Esophagus muscularis mucosa (tissue), 4 donors: Measurements from ENCODE around the gene BOC. TPM values are rescaled to one million over a fixed set of nuclear protein-coding genes. Genes with fewer than 3 reads are reported as not detected.
A peak's percentile ranks its signal among the peaks of the same experiment; 100 is the strongest.

Source experiments
- DNase-seq: peaks from one replicate; pipeline ENCODE4 v3.0.0-alpha.2; 2017; ENCODE audit errors: extremely low spot score
- H3K27ac ChIP-seq, 4 donors: fragments of 200-600 bp; sonication (generic); replicated peaks in 1 of 4; 1 replicate in 3 of 4; 2 replicates in 1 of 4; pipeline ENCODE4 v1.5.1; 2016 to 2019; ENCODE audit warnings: mild to moderate bottlenecking in 1 of 4
- H3K27me3 ChIP-seq, 4 donors: fragments of 200-600 bp; sonication (generic); one replicate each; pipeline versions ENCODE4 v1.5.1 to v1.6.0; 2016 to 2019
- H3K36me3 ChIP-seq, 4 donors: fragments of 200-600 bp; sonication (generic); one replicate each; pipeline ENCODE4 v1.5.1; 2016 to 2019
- H3K4me1 ChIP-seq, 4 donors: fragments of 200-600 bp; sonication (generic); one replicate each; pipeline ENCODE4 v1.5.1; 2016 to 2019
- H3K4me3 ChIP-seq, 4 donors: fragments of 200-600 bp; sonication (generic); 1 replicate in 2 of 4; 2 replicates in 2 of 4; pipeline ENCODE4 v1.5.1; 2016 to 2019; ENCODE audit warnings: mild to moderate bottlenecking in 4 of 4, moderate library complexity in 1 of 4
- H3K9me3 ChIP-seq, 4 donors: fragments of 200-600 bp; sonication (generic); 1 replicate in 3 of 4; 2 replicates in 1 of 4; pipeline ENCODE4 v1.5.1; 2016 to 2019
- CTCF ChIP-seq, 3 experiments: fragments of 200-600 bp in 2 of 3; fragments of 450-650 bp in 1 of 3; sonication (generic) in 2 of 3; IDR thresholded peaks; one replicate each; pipeline ENCODE4 v1.5.1; 2017 to 2019; ENCODE audit warnings: antibody characterized with exemption in 3 of 3, mild to moderate bottlenecking in 2 of 3, moderate library complexity in 1 of 3
- EP300 ChIP-seq: sonication (generic); formaldehyde crosslinking; IDR thresholded peaks from one replicate; pipeline ENCODE4 v1.6.1; 2017; ENCODE audit warnings: antibody characterized with exemption
- POLR2A ChIP-seq: fragments of 450-650 bp; IDR thresholded peaks from one replicate; pipeline ENCODE4 v1.6.1; 2017; ENCODE audit warnings: antibody characterized with exemption, moderate library complexity, mild to moderate bottlenecking, low read depth
- POLR2AphosphoS5 ChIP-seq, 2 donors: sonication (generic); formaldehyde crosslinking; IDR thresholded peaks; one replicate each; pipeline ENCODE4 v1.6.1; 2017; ENCODE audit warnings: antibody characterized with exemption in 2 of 2
- WGBS: methylation state at CpG from one replicate; pipeline ENCODE4 v1.1.5; 2018; 5-methylcytosine and 5-hydroxymethylcytosine counted together
- intact Hi-C: fragments of 100-400 bp; cut with DNase I; formaldehyde crosslinking; loops from one replicate; pipeline ENCODE4 v1.15.1; 2023
- total RNA-seq, 4 donors: library from RNA; depleted of rRNA; stranded (reverse); fragments of >200 nt; gene quantifications; one replicate each; pipeline versions ENCODE4 v1.1.0 to v1.2.1, GENCODE V29; 2016

The BOC gene
- total RNA-seq, 4 donors from 2014 or later: 87.2 to 119 (median 90.8) TPM

GRCh38 chr3:113212844-113213375, 1.6 kb downstream of the BOC start:
- WGBS: 23% methylated on average over 5 of the region's 5 CpGs
- H3K36me3 ChIP-seq: peaks cover 0 to 19% (median 7%) of the 10 kb centered on the region in 4 donors
- peak overlapping the region; percentile 70 to 97 (median 89) for H3K4me3 ChIP-seq
- intact Hi-C loops: loop anchor here (5.0 kb wide), 4 partner anchors 34 to 161 kb away; no protein-coding TSS in a partner anchor
- H3K27me3 ChIP-seq: no peaks in the 10 kb centered on the region
- peak overlapping the region; percentile 96 to 97 (median 96) for H3K27ac ChIP-seq
- H3K4me1 ChIP-seq: peaks cover 6 to 64% (median 58%) of the 10 kb centered on the region in 4 donors
- DNase-seq: no peak
- TF ChIP-seq EP300 (no peak), POLR2A (no peak), POLR2AphosphoS5 (IDR thresholded peaks at IDR 0.05) (no peak)
- no peaks in the 10 kb centered on the region for H3K9me3 ChIP-seq

GRCh38 chr3:113213896-113214587, 2.7 kb downstream of the BOC start:
- intact Hi-C loops: loop anchor here (5.0 kb wide), 4 partner anchors 33 to 162 kb away; no protein-coding TSS in a partner anchor
- TF ChIP-seq CTCF (IDR thresholded peaks at IDR 0.05): no peak
- no peak for TF ChIP-seq POLR2A
- TF ChIP-seq EP300: no peak
- no peak for TF ChIP-seq POLR2AphosphoS5 (IDR thresholded peaks at IDR 0.05)
- Histone ChIP-seq H3K36me3 (peaks cover 0 to 30% (median 13%) of the 10 kb centered on the region in 4 donors), H3K9me3 (no peaks in the 10 kb centered on the region), H3K27me3 (no peaks in the 10 kb centered on the region), H3K4me1 (peaks cover 6 to 73% (median 69%) of the 10 kb centered on the region in 4 donors), H3K4me3 (peak overlapping the region; percentile 70 to 97 (median 89)), H3K27ac (peak overlapping the region; percentile 96 to 97 (median 96))
- WGBS: 69% methylated on average over 7 of the region's 7 CpGs
- peak; percentile 68 for DNase-seq

GRCh38 chr3:113214917-113215595, 3.7 kb downstream of the BOC start:
- Histone ChIP-seq H3K36me3 (peaks cover 0 to 40% (median 15%) of the 10 kb centered on the region in 4 donors), H3K27me3 (no peaks in the 10 kb centered on the region), H3K4me1 (peaks cover 6 to 78% (median 74%) of the 10 kb centered on the region in 4 donors), H3K9me3 (no peaks in the 10 kb centered on the region), H3K4me3 (peak overlapping the region in 2 of 4 donors; percentile 70 to 83), H3K27ac (peak overlapping the region; percentile 48 to 97 (median 96))
- WGBS: 56% methylated on average over 2 of the region's 2 CpGs
- TF ChIP-seq POLR2A: no peak
- TF ChIP-seq EP300: no peak
- TF ChIP-seq POLR2AphosphoS5 (IDR thresholded peaks at IDR 0.05): no peak
- TF ChIP-seq CTCF (IDR thresholded peaks at IDR 0.05): no peak
- peak; percentile 66 for DNase-seq
- intact Hi-C loops: loop anchor here (5.0 kb wide), 4 partner anchors 32 to 163 kb away; no protein-coding TSS in a partner anchor

GRCh38 chr3:113216393-113216792, 5.0 kb downstream of the BOC start:
- Histone ChIP-seq H3K27ac (peak overlapping the region; percentile 20 to 97 (median 72)), H3K4me3 (no peak overlapping the region), H3K4me1 (peaks cover 8 to 83% (median 81%) of the 10 kb centered on the region in 4 donors), H3K9me3 (no peaks in the 10 kb centered on the region), H3K36me3 (peaks cover 0 to 52% (median 15%) of the 10 kb centered on the region in 4 donors), H3K27me3 (no peaks in the 10 kb centered on the region)
- peak; percentile 72 for DNase-seq
- WGBS: 62% methylated on average over 5 of the region's 5 CpGs
- TF ChIP-seq POLR2A: no peak
- no peak for TF ChIP-seq EP300
- intact Hi-C loops: no loop called here

- Histone ChIP-seq H3K4me3 (no peak overlapping the region), H3K36me3 (peaks cover 0 to 62% (median 15%) of the 10 kb centered on the region in 4 donors), H3K27me3 (no peaks in the 10 kb centered on the region), H3K27ac (peak overlapping the region; percentile 15 to 70 (median 47)), H3K4me1 (peaks cover 10 to 96% (median 93%) of the 10 kb centered on the region in 4 donors), H3K9me3 (no peaks in the 10 kb centered on the region)
- WGBS: 73% methylated on average over 10 of the region's 10 CpGs
- no peak for DNase-seq
- TF ChIP-seq CTCF (IDR thresholded peaks at IDR 0.05) (no peak), POLR2A (no peak), POLR2AphosphoS5 (IDR thresholded peaks at IDR 0.05) (no peak), EP300 (no peak)
- intact Hi-C loops: no loop called here
Measured at GRCh38 chr3:113218011-113218680, 6.8 kb downstream of the BOC start.
